ENCODE results near the gene NMRAL1.
A peak's percentile ranks its signal among the peaks of the same experiment; 100 is the strongest.

Gene NMRAL1

DNA sequence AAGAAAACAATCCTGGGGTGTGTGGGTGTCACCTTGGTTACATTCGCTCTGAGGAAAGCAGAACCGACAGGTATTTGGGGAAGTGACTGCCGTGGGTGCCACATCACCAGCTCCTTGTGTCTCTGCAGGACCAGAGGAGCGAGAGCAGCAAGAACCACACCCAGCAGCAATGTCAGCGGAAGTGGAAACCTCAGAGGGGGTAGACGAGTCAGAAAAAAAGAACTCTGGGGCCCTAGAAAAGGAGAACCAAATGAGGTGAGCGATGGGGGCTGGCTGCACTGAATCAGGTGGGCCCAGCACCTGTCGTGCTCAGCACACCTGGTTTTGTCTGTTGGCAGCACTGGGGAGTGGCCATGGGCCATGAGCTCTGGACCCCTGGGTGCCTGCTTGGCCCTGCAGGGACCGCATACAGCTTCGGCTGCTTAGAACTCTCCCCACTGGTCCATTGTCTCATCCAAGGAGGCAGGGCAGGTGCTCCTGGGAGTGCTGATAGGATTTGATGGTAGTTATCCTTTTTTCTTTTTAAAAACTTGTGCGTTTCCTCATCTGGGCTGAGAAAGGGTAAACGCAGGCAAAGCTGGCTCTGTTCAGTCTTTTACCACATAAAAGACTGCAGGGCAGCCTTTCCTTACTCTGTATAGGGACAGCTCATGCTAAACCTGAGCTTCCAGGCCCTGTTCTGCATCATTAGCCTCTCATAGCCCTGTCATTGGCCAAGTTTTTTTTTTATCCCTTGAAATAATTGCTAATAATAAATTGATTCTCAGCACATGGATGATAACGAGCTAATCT is 31.1 kb upstream of the NMRAL1 start:
- Histone ChIP-seq H3K36me3 (ENCODE audit: control insufficient read depth, low read length) (peaks cover 47% of the 10 kb centered on the region), H3K4me2 (ENCODE audit: low read length) (peak overlapping the region; percentile 63), H3K79me2 (ENCODE audit: control insufficient read depth, low read length) (peaks cover 40% of the 10 kb centered on the region), H3K27me3 (ENCODE audit: control insufficient read depth, low read length) (no peaks in the 10 kb centered on the region), H3K4me1 (ENCODE audit: control insufficient read depth, low read length) (peaks cover 21% of the 10 kb centered on the region), H3K9me2 (replicated peaks; ENCODE audit: control insufficient read depth, low read length) (no peaks in the 10 kb centered on the region), H4K20me1 (ENCODE audit: control insufficient read depth, insufficient read depth, low read depth, low read length) (no peaks in the 10 kb centered on the region; the same call in 1 of the 2 replicates), H3K27ac (ENCODE audit: low read depth, low read length) (peak overlapping the region; percentile 54), H3K9me3 (ENCODE audit: control insufficient read depth, insufficient read depth, low read length) (no peaks in the 10 kb centered on the region), H3F3A (ENCODE audit: control insufficient read depth, insufficient read depth) (peaks cover 11% of the 10 kb centered on the region), H3K4me3 (ENCODE audit: low read length) (peak overlapping the region; percentile 40)
- TF ChIP-seq CTCF (IDR thresholded peaks at IDR 0.05; ENCODE audit: low read depth, low read length, poor library complexity, severe bottlenecking) = no peak
- no peak for TF ChIP-seq EZH2phosphoT487 (IDR thresholded peaks at IDR 0.05; ENCODE audit: borderline replicate concordance, low read length)

DNA sequence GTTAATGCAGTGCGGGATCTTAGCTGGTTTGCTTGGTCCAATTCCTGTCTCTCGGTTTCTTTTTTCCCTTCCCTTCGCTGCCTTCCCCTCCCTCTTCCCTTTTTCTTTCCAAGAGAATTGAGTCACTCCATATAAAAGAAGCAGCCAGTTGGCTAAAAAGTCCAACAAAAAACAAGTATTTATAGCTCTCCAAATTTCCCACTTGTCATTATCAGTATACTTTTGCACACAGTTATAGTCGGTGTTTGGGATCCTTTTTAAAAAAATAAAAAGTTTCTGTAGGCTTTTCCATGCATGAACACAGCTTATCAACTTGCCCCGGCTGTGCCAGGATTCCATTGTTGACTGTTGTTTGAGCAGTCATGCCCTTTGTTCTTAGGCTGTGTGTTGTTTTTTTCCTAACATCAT is 26.6 kb upstream of the NMRAL1 start:
- no peak overlapping the region for H3K4me3 ChIP-seq (ENCODE audit: low read length)
- H3K27ac ChIP-seq (ENCODE audit: low read depth, low read length) = no peak overlapping the region
- H4K20me1 ChIP-seq (ENCODE audit: control insufficient read depth, insufficient read depth, low read depth, low read length) = peaks cover 8% of the 10 kb centered on the region; the same call in 1 of the 2 replicates
- no peaks in the 10 kb centered on the region for H3K9me2 ChIP-seq (replicated peaks; ENCODE audit: control insufficient read depth, low read length)
- H3F3A ChIP-seq (ENCODE audit: control insufficient read depth, insufficient read depth) = peaks cover 11% of the 10 kb centered on the region
- H3K79me2 ChIP-seq (ENCODE audit: control insufficient read depth, low read length) = peaks cover 76% of the 10 kb centered on the region
- TF ChIP-seq CTCF (IDR thresholded peaks at IDR 0.05; ENCODE audit: low read depth, low read length, poor library complexity, severe bottlenecking) (no peak), EZH2phosphoT487 (IDR thresholded peaks at IDR 0.05; ENCODE audit: borderline replicate concordance, low read length) (no peak)
- no peak overlapping the region for H3K4me2 ChIP-seq (ENCODE audit: low read length)
- H3K27me3 ChIP-seq (ENCODE audit: control insufficient read depth, low read length) = no peaks in the 10 kb centered on the region
- H3K4me1 ChIP-seq (ENCODE audit: control insufficient read depth, low read length) = peaks cover 15% of the 10 kb centered on the region
- peaks cover 23% of the 10 kb centered on the region for H3K36me3 ChIP-seq (ENCODE audit: control insufficient read depth, low read length)
- H3K9me3 ChIP-seq (ENCODE audit: control insufficient read depth, insufficient read depth, low read length) = no peaks in the 10 kb centered on the region

- H3K4me2 ChIP-seq (ENCODE audit: low read length) = no peak overlapping the region
- H3K27me3 ChIP-seq (ENCODE audit: control insufficient read depth, low read length) = no peaks in the 10 kb centered on the region
- H3K9me2 ChIP-seq (replicated peaks; ENCODE audit: control insufficient read depth, low read length) = no peaks in the 10 kb centered on the region
- no peaks in the 10 kb centered on the region for H3K9me3 ChIP-seq (ENCODE audit: control insufficient read depth, insufficient read depth, low read length)
- peaks cover 8% of the 10 kb centered on the region; the same call in 1 of the 2 replicates for H4K20me1 ChIP-seq (ENCODE audit: control insufficient read depth, insufficient read depth, low read depth, low read length)
- no peak for TF ChIP-seq EZH2phosphoT487 (IDR thresholded peaks at IDR 0.05; ENCODE audit: borderline replicate concordance, low read length)
- TF ChIP-seq CTCF (IDR thresholded peaks at IDR 0.05; ENCODE audit: low read depth, low read length, poor library complexity, severe bottlenecking) = no peak
- H3K79me2 ChIP-seq (ENCODE audit: control insufficient read depth, low read length) = peaks cover 78% of the 10 kb centered on the region
- H3K4me1 ChIP-seq (ENCODE audit: control insufficient read depth, low read length) = peaks cover 7% of the 10 kb centered on the region
- peaks cover 8% of the 10 kb centered on the region; the same call in 1 of the 2 replicates for H3F3A ChIP-seq (ENCODE audit: control insufficient read depth, insufficient read depth)
- H3K4me3 ChIP-seq (ENCODE audit: low read length) = no peak overlapping the region
- peaks cover 18% of the 10 kb centered on the region; the same call in 1 of the 2 replicates for H3K36me3 ChIP-seq (ENCODE audit: control insufficient read depth, low read length)
- H3K27ac ChIP-seq (ENCODE audit: low read depth, low read length) = no peak overlapping the region
These were observed 25.8 kb upstream of the NMRAL1 start for GRCh38 chr16:4500272-4500671.

Measured in DOHH2 (cell line).